CD14-positive monocyte (primary cell): Measurements from ENCODE around the gene AGPAT3. TPM values are rescaled to one million over a fixed set of nuclear protein-coding genes. Genes with fewer than 3 reads are reported as not detected.
A peak's percentile ranks its signal among the peaks of the same experiment; 100 is the strongest.

Experiments used
- DNase-seq, 3 donors: peaks; one replicate each; pipeline ENCODE4 v3.0.0-alpha.2; 2011 to 2022
- H2AFZ ChIP-seq: 2 replicates; pipeline ENCODE4 v1.6.0; 2012; ENCODE audit warnings: mild to moderate bottlenecking, low read depth, low read length, inconsistent platforms; ENCODE audit not compliant: insufficient read depth, poor library complexity, severe bottlenecking
- H3K27ac ChIP-seq, 2 donors: 1 replicate in 1 of 2; 2 replicates in 1 of 2; pipeline ENCODE4 v1.5.1; 2012 to 2013; ENCODE audit warnings: low read length in 2 of 2, control low read depth in 1 of 2, inconsistent platforms in 1 of 2, low read depth in 1 of 2, mild to moderate bottlenecking in 1 of 2
- H3K27me3 ChIP-seq, 2 donors: one replicate each; pipeline versions ENCODE4 v1.6.0 to v1.6.1; 2011 to 2013; ENCODE audit warnings: low read length in 2 of 2; ENCODE audit not compliant: control insufficient read depth in 2 of 2, insufficient read depth in 2 of 2
- H3K36me3 ChIP-seq, 2 donors: replicated peaks in 1 of 2; 1 replicate in 1 of 2; 2 replicates in 1 of 2; pipeline versions ENCODE4 v1.5.1 to v1.6.1; 2012 to 2013; ENCODE audit warnings: low read length in 2 of 2, control low read depth in 1 of 2, inconsistent platforms in 1 of 2, mild to moderate bottlenecking in 1 of 2; ENCODE audit not compliant: insufficient read depth in 2 of 2, control insufficient read depth in 1 of 2
- H3K4me1 ChIP-seq, 2 donors: 1 replicate in 1 of 2; 2 replicates in 1 of 2; pipeline versions ENCODE4 v1.5.1 to v1.6.1; 2012 to 2013; ENCODE audit warnings: low read length in 2 of 2, control low read depth in 1 of 2, inconsistent platforms in 1 of 2, mild to moderate bottlenecking in 1 of 2, moderate library complexity in 1 of 2; ENCODE audit not compliant: insufficient read depth in 2 of 2, control insufficient read depth in 1 of 2
- H3K4me2 ChIP-seq: replicated peaks from 2 replicates; pipeline ENCODE3; 2012; ENCODE audit warnings: low read length, moderate library complexity, mild to moderate bottlenecking; ENCODE audit not compliant: poor library complexity, severe bottlenecking; ENCODE audit errors: extremely low read depth
- H3K4me3 ChIP-seq, 3 experiments: fragments of 200-600 bp in 1 of 3; sonication (generic) in 1 of 3; replicated peaks in 1 of 3; 1 replicate in 2 of 3; 2 replicates in 1 of 3; pipeline ENCODE4 v1.5.1; 2011 to 2013; ENCODE audit warnings: low read length in 3 of 3, mild to moderate bottlenecking in 3 of 3, control low read depth in 2 of 3, low read depth in 2 of 3, inconsistent platforms in 1 of 3, moderate library complexity in 1 of 3
- H3K79me2 ChIP-seq: 2 replicates; pipeline ENCODE4 v1.6.0; 2012; ENCODE audit warnings: mild to moderate bottlenecking, control low read depth, inconsistent platforms, low read length, moderate library complexity; ENCODE audit not compliant: insufficient read depth
- H3K9ac ChIP-seq: 2 replicates; pipeline ENCODE4 v1.6.0; 2017; ENCODE audit warnings: low read length, mild to moderate bottlenecking; ENCODE audit not compliant: insufficient read depth, poor library complexity, severe bottlenecking
- H3K9me3 ChIP-seq, 2 donors: replicated peaks in 1 of 2; 1 replicate in 1 of 2; 2 replicates in 1 of 2; pipeline versions ENCODE4 v1.5.1 to v1.6.1; 2012 to 2013; ENCODE audit warnings: low read length in 2 of 2, control low read depth in 1 of 2; ENCODE audit not compliant: control insufficient read depth in 1 of 2, insufficient read depth in 1 of 2
- H4K20me1 ChIP-seq: 2 replicates; pipeline ENCODE4 v1.6.0; 2012; ENCODE audit warnings: mild to moderate bottlenecking, low read length, control low read depth, moderate library complexity; ENCODE audit not compliant: insufficient read depth
- H3K27ac Mint-ChIP-seq, 7 donors: one replicate each; pipeline ENCODE4 v1.8.0; 2020; ENCODE audit warnings: mild to moderate bottlenecking in 7 of 7, mixed read lengths in 7 of 7, moderate library complexity in 6 of 7, inconsistent platforms in 2 of 7
- H3K27me3 Mint-ChIP-seq, 3 donors: one replicate each; pipeline ENCODE4 v1.8.0; 2021 to 2022; ENCODE audit warnings: low read depth in 3 of 3, mild to moderate bottlenecking in 3 of 3, mixed read lengths in 3 of 3, moderate library complexity in 3 of 3, inconsistent platforms in 1 of 3
- H3K36me3 Mint-ChIP-seq, 2 donors: one replicate each; pipeline ENCODE4 v1.8.0; 2020; ENCODE audit warnings: mixed read lengths in 2 of 2, inconsistent platforms in 1 of 2, mild to moderate bottlenecking in 1 of 2
- H3K4me1 Mint-ChIP-seq: one replicate; pipeline ENCODE4 v1.8.0; 2020; ENCODE audit warnings: mild to moderate bottlenecking, mixed read lengths
- H3K4me3 Mint-ChIP-seq, 2 donors: one replicate each; pipeline ENCODE4 v1.8.0; 2020; ENCODE audit warnings: mild to moderate bottlenecking in 2 of 2, mixed read lengths in 2 of 2, moderate library complexity in 1 of 2
- H3K9me3 Mint-ChIP-seq, 7 donors: one replicate each; pipeline ENCODE4 v1.8.0; 2020 to 2022; ENCODE audit warnings: mixed read lengths in 7 of 7, mild to moderate bottlenecking in 6 of 7, moderate library complexity in 6 of 7, inconsistent platforms in 2 of 7
- WGBS: methylation state at CpG from one replicate; pipeline ENCODE4 v1.1.5; 2013; ENCODE audit warnings: missing lambda C conversion rate; ENCODE audit not compliant: insufficient coverage; 5-methylcytosine and 5-hydroxymethylcytosine counted together
- intact Hi-C, 2 donors: fragments of 100-400 bp; cut with micrococcal nuclease; formaldehyde crosslinking; loops; one replicate each; pipeline versions ENCODE4 v1.15.0 to v1.15.1; 2023
- polyA plus RNA-seq, 3 donors: library from polyadenylated mRNA; depleted of rRNA in 1 of 3; unstranded in 2 of 3; stranded (reverse) in 1 of 3; fragments of 300-500 nt in 2 of 3; fragments of >200 nt in 1 of 3; fragmentation: Illumina TruSeq in 2 of 3; gene quantifications; 1 replicate in 2 of 3; 2 replicates in 1 of 3; pipeline ENCODE4 v1.2.3, GENCODE V29; 2012 to 2021
- TF ChIP-seq, protein P1 (sequence below): fragments of 200-600 bp; IDR thresholded peaks from one replicate; pipeline ENCODE4 v1.8.0; 2022; ENCODE audit warnings: antibody characterized with exemption, mild to moderate bottlenecking

The AGPAT3 gene
- polyA plus RNA-seq, 3 donors, result 24.9 to 49.3 (median 26.2) TPM

GRCh38 chr21:43913928-43914327 lies 48.9 kb downstream of the AGPAT3 start:
- peaks cover 3 to 12% (median 5%) of the 10 kb centered on the region in 3 donors for H3K27me3 Mint-ChIP-seq
- Histone ChIP-seq H3K36me3 (peaks cover 4 to 38% of the 10 kb centered on the region in 2 donors), H3K4me1 (peaks cover 21 to 29% of the 10 kb centered on the region in 2 donors), H4K20me1 (peaks cover 99% of the 10 kb centered on the region), H3K9ac (no peak overlapping the region), H3K79me2 (peaks cover 92% of the 10 kb centered on the region), H3K4me2 (no peak overlapping the region), H2AFZ (no peak overlapping the region), H3K4me3 (no peak overlapping the region), H3K27ac (no peak overlapping the region), H3K9me3 (peaks cover 17 to 21% of the 10 kb centered on the region in 2 donors), H3K27me3 (no peaks in the 10 kb centered on the region)
- H3K4me1 Mint-ChIP-seq, result peaks cover 48% of the 10 kb centered on the region
- H3K36me3 Mint-ChIP-seq, result peaks cover 32 to 40% of the 10 kb centered on the region in 2 donors
- peaks cover 5 to 14% (median 13%) of the 10 kb centered on the region in 7 donors for H3K9me3 Mint-ChIP-seq
- DNase-seq, result no peak
- H3K4me3 Mint-ChIP-seq, result no peak overlapping the region
- WGBS, result 63% methylated on average over 4 of the region's 6 CpGs
- TF ChIP-seq, protein P1, sequence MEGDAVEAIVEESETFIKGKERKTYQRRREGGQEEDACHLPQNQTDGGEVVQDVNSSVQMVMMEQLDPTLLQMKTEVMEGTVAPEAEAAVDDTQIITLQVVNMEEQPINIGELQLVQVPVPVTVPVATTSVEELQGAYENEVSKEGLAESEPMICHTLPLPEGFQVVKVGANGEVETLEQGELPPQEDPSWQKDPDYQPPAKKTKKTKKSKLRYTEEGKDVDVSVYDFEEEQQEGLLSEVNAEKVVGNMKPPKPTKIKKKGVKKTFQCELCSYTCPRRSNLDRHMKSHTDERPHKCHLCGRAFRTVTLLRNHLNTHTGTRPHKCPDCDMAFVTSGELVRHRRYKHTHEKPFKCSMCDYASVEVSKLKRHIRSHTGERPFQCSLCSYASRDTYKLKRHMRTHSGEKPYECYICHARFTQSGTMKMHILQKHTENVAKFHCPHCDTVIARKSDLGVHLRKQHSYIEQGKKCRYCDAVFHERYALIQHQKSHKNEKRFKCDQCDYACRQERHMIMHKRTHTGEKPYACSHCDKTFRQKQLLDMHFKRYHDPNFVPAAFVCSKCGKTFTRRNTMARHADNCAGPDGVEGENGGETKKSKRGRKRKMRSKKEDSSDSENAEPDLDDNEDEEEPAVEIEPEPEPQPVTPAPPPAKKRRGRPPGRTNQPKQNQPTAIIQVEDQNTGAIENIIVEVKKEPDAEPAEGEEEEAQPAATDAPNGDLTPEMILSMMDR, result no peak
- no peak overlapping the region for H3K27ac Mint-ChIP-seq
- intact Hi-C loops, result loop anchor here in 1 of 2 donors (10.0 kb wide), 1 partner anchor 239 kb away; no protein-coding TSS in a partner anchor

DNA sequence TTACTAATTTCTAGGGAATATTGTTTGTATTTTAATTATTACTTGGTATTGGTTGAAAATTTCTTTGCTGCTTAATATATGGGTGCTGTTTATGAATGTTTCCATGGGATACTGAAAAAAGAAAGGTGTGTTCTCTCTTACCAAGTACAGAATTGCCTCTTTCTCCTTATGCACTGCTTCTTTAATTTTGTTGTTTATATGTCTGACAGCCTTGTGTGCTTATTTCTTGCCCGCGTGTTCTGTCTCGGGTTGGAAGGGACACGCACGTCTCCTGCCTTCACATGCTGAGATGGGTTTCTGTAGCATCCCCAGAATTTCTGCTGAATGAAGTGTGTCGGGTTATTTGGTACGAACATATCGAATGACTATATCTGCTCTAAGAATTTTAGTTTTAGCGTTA lies 51.1 kb downstream of the AGPAT3 start:
- H3K9me3 Mint-ChIP-seq, result peaks cover 5 to 14% (median 13%) of the 10 kb centered on the region in 7 donors
- H3K4me3 ChIP-seq, result no peak overlapping the region
- intact Hi-C loops, result loop anchor here (2.0 to 10.0 kb wide), 2 partner anchors 105 to 241 kb away; no protein-coding TSS in a partner anchor
- H3K4me2 ChIP-seq, result peak overlapping the region; percentile 70
- H3K9me3 ChIP-seq, result peaks cover 17 to 21% of the 10 kb centered on the region in 2 donors
- H3K36me3 Mint-ChIP-seq, result peaks cover 30 to 36% of the 10 kb centered on the region in 2 donors
- H2AFZ ChIP-seq, result no peak overlapping the region
- peaks cover 2 to 12% (median 3%) of the 10 kb centered on the region in 3 donors for H3K27me3 Mint-ChIP-seq
- H3K4me3 Mint-ChIP-seq, result peak overlapping the region; percentile 65 to 92
- peaks cover 99% of the 10 kb centered on the region for H4K20me1 ChIP-seq
- H3K36me3 ChIP-seq, result peaks cover 10 to 31% of the 10 kb centered on the region in 2 donors
- H3K4me1 Mint-ChIP-seq, result peaks cover 45% of the 10 kb centered on the region
- no peak overlapping the region for H3K27ac Mint-ChIP-seq
- no peaks in the 10 kb centered on the region for H3K27me3 ChIP-seq
- WGBS, result 82% methylated on average over 5 of the region's 9 CpGs
- H3K9ac ChIP-seq, result no peak overlapping the region
- peaks cover 21 to 29% of the 10 kb centered on the region in 2 donors for H3K4me1 ChIP-seq
- H3K79me2 ChIP-seq, result peaks cover 97% of the 10 kb centered on the region
- H3K27ac ChIP-seq, result no peak overlapping the region
- no peak for DNase-seq
- TF ChIP-seq, protein P1, result no peak
